Lung (tissue), 12 donors: ENCODE measurements around the gene MRPL12. TPM values are rescaled to one million over a fixed set of nuclear protein-coding genes. Genes with fewer than 3 reads are reported as not detected.

Experiments
- ATAC-seq: fragments of 200-7000 bp; cut with Tn5 transposase; one replicate; pipeline ENCODE4 v1.9.1; 2020; ENCODE audit warnings: moderate number of reproducible peaks; ENCODE audit not compliant: insufficient read depth, low FRiP score
- DNase-seq, 3 donors: peaks; one replicate each; pipeline ENCODE4 v3.0.0-alpha.2; 2013 to 2017
- H3K27ac ChIP-seq, 2 donors: one replicate each; pipeline ENCODE4 v1.5.1; 2013; ENCODE audit warnings: mild to moderate bottlenecking in 2 of 2, moderate library complexity in 2 of 2, control low read depth in 1 of 2, inconsistent platforms in 1 of 2, low read depth in 1 of 2, low read length in 1 of 2
- H3K27me3 ChIP-seq, 3 donors: one replicate each; pipeline ENCODE4 v1.5.1; 2013; ENCODE audit warnings: low read length in 2 of 3; ENCODE audit not compliant: control insufficient read depth in 3 of 3, insufficient read depth in 3 of 3
- H3K36me3 ChIP-seq, 4 donors: one replicate each; pipeline ENCODE4 v1.5.1; 2013; ENCODE audit warnings: low read length in 4 of 4, mild to moderate bottlenecking in 1 of 4, moderate library complexity in 1 of 4; ENCODE audit not compliant: control insufficient read depth in 4 of 4, insufficient read depth in 4 of 4
- H3K4me1 ChIP-seq, 5 donors: one replicate each; pipeline ENCODE4 v1.5.1; 2013; ENCODE audit warnings: low read length in 5 of 5, mild to moderate bottlenecking in 2 of 5, moderate library complexity in 1 of 5; ENCODE audit not compliant: control insufficient read depth in 5 of 5, insufficient read depth in 5 of 5
- H3K4me3 ChIP-seq: one replicate; pipeline ENCODE4 v1.5.1; 2013; ENCODE audit warnings: mild to moderate bottlenecking, control low read depth, moderate library complexity
- H3K9ac ChIP-seq, 2 donors: one replicate each; pipeline ENCODE4 v1.5.1; 2013; ENCODE audit warnings: low read length in 2 of 2, control low read depth in 1 of 2; ENCODE audit not compliant: insufficient read depth in 1 of 2
- H3K9me3 ChIP-seq, 4 donors: one replicate each; pipeline ENCODE4 v1.5.1; 2013; ENCODE audit warnings: low read length in 3 of 4, mild to moderate bottlenecking in 1 of 4, moderate library complexity in 1 of 4; ENCODE audit not compliant: control insufficient read depth in 4 of 4, insufficient read depth in 3 of 4
- CTCF ChIP-seq: IDR thresholded peaks from 2 replicates; pipeline ENCODE4 v1.5.1; 2012; ENCODE audit warnings: mild to moderate bottlenecking; ENCODE audit errors: control extremely low read depth, extremely low read depth
- WGBS, 2 donors: extraction: QIAGEN DNeasy Blood & Tissue Kit; methylation state at CpG; one replicate each; pipeline ENCODE4 v1.1.7; 2013; 5-methylcytosine and 5-hydroxymethylcytosine counted together
- polyA plus RNA-seq, 2 donors: library from polyadenylated mRNA; stranded (reverse); fragments of 200-250 nt; gene quantifications; one replicate each; pipeline ENCODE4 v1.2.1, GENCODE V29; 2013
- total RNA-seq, 2 donors: library from RNA; depleted of rRNA in 1 of 2; stranded (reverse); fragments of >200 nt in 1 of 2; gene quantifications; one replicate each; pipeline ENCODE4 v1.2.1, GENCODE V29; 2014 to 2021
- donor health status: control.
- donor health status: control.
- donor health status: Bipolar disorder and iron deficiency.
- donor health status: healthy.
- donor health status: DM: yes; HTN: yes; CAD: no.

Gene MRPL12
- total and polyA plus RNA-seq, 4 donors, result 6.1 to 154 (median 104) TPM

DNA sequence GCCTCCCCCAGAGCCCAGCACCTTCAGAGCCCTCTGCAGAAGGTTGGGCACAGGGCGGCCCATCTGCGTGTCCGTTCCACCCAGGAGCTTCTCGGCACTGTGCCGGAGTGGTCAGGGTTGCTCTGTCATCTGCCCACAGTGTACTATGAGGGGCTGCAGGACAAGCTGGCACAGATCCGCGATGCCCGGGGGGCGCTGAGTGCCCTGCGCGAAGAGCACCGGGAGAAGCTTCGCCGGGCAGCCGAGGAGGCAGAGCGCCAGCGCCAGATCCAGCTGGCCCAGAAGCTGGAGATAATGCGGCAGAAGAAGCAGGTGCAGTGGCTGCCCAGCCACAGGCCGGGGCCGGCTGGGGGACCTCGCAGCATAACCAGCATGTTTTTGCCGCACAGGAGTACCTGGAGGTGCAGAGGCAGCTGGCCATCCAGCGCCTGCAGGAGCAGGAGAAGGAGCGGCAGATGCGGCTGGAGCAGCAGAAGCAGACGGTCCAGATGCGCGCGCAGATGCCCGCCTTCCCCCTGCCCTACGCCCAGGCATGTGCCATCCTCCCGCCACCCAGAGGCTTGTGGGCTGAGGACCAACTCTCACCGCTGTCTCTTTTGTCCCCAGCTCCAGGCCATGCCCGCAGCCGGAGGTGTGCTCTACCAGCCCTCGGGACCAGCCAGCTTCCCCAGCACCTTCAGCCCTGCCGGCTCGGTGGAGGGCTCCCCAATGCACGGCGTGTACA lies 6.8 kb upstream of the MRPL12 start:
- no peaks in the 10 kb centered on the region for H3K9me3 ChIP-seq
- H3K9ac ChIP-seq, result no peak overlapping the region
- H3K4me3 ChIP-seq, result no peak overlapping the region
- ATAC-seq (no peak), DNase-seq (no peak)
- H3K4me1 ChIP-seq, result peaks cover 0 to 7% (median 0%) of the 10 kb centered on the region in 5 donors
- no peak overlapping the region for H3K27ac ChIP-seq
- H3K36me3 ChIP-seq, result peaks cover 11 to 83% (median 34%) of the 10 kb centered on the region in 4 donors
- 96% methylated on average over 35 to 40 of the region's 40 CpGs for WGBS, 2 donors
- no peak for TF ChIP-seq CTCF
- H3K27me3 ChIP-seq, result no peaks in the 10 kb centered on the region

GRCh38 chr17:81697261-81698044 lies 5.7 kb upstream of the MRPL12 start:
- peaks cover 11 to 75% (median 29%) of the 10 kb centered on the region in 4 donors for H3K36me3 ChIP-seq
- H3K4me3 ChIP-seq, result no peak overlapping the region
- TF ChIP-seq CTCF, result no peak
- no peak overlapping the region for H3K27ac ChIP-seq
- H3K27me3 ChIP-seq, result no peaks in the 10 kb centered on the region
- no peaks in the 10 kb centered on the region for H3K9me3 ChIP-seq
- ATAC-seq, result no peak
- peaks cover 0 to 18% (median 7%) of the 10 kb centered on the region in 5 donors for H3K4me1 ChIP-seq
- WGBS, 2 donors, result 88 to 89% methylated on average over 25 of the region's 25 CpGs
- H3K9ac ChIP-seq, result no peak overlapping the region
- no peak for DNase-seq

GRCh38 chr17:81700353-81701287 lies 2.5 kb upstream of the MRPL12 start:
- no peak overlapping the region for H3K27ac ChIP-seq

More at GRCh38 chr17:81700353-81701287, 2.5 kb upstream of the MRPL12 start:
- Histone ChIP-seq H3K27me3 (no peaks in the 10 kb centered on the region), H3K4me1 (peaks cover 0 to 29% (median 10%) of the 10 kb centered on the region in 5 donors), H3K4me3 (no peak overlapping the region), H3K9ac (no peak overlapping the region), H3K36me3 (peaks cover 6 to 49% (median 20%) of the 10 kb centered on the region in 4 donors), H3K9me3 (no peaks in the 10 kb centered on the region)
- 90 to 91% methylated on average over 25 of the region's 25 CpGs for WGBS, 2 donors
- ATAC-seq, result no peak
- no peak for DNase-seq
- TF ChIP-seq CTCF, result no peak
